Activated naive CD4-positive, alpha-beta T cell treated with anti-CD3 and anti-CD28 coated beads, Interleukin-2, amount 50 U/mL, for 72 hours (primary cell): ENCODE data around the gene PDHA2. TPM values are rescaled to one million over a fixed set of nuclear protein-coding genes. Genes with fewer than 3 reads are reported as not detected.

Experiments used
- ATAC-seq, 2 donors: fragments of 150-1000 bp; cut with Tn5 transposase; 2 replicates each; pipeline ENCODE4 v1.10.0; 2021; ENCODE audit warnings: mild to moderate bottlenecking in 2 of 2, moderate library complexity in 2 of 2
- DNase-seq, 2 donors: peaks; one replicate each; pipeline ENCODE4 v3.0.0; 2021 to 2022; ENCODE audit warnings: low spot score in 2 of 2
- H3K27ac Mint-ChIP-seq, 2 donors: one replicate each; pipeline ENCODE4 v1.8.0; 2022; ENCODE audit warnings: mild to moderate bottlenecking in 2 of 2, mixed read lengths in 2 of 2
- H3K36me3 Mint-ChIP-seq, 2 donors: one replicate each; pipeline ENCODE4 v1.8.0; 2022; ENCODE audit warnings: mixed read lengths in 2 of 2
- H3K9me3 Mint-ChIP-seq, 2 donors: one replicate each; pipeline ENCODE4 v1.8.0; 2022; ENCODE audit warnings: mixed read lengths in 2 of 2
- total RNA-seq, 2 donors: library from RNA; stranded (reverse); gene quantifications; one replicate each; pipeline ENCODE4 v1.2.3, GENCODE V29; 2022

Gene PDHA2
- total RNA-seq, 2 donors from 2014 or later: not detected

DNA sequence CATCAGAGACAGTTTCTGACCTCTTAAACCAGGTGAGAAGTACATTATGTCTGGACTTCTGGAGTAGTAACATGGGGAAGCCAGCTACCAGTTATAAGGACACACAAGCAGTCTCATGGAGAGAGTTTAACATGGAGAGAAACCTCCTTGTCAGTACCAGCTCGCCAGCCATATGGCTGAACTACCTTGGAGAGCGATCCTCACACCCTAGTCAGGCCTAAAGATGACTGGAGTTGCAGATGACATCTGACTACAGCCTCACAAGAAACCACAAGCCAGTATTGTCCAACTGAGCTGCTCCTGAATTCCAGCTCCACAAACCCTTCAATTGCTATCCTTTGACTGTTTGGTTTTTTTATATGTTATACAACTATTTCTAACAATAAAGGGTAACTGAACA, 49.8 kb downstream of the PDHA2 start:
- H3K27ac Mint-ChIP-seq: no peak overlapping the region
- peaks cover 10 to 12% of the 10 kb centered on the region in 2 donors for H3K9me3 Mint-ChIP-seq
- no peak for ATAC-seq
- H3K36me3 Mint-ChIP-seq: no peaks in the 10 kb centered on the region
- DNase-seq: no peak
